Measurements from ENCODE around the gene USP17L15. TPM values are rescaled to one million over a fixed set of nuclear protein-coding genes. Genes with fewer than 3 reads are reported as not detected.
"Not testable (repeated sequence)": the region's sequence is repeated elsewhere in the genome, so short reads cannot be mapped to it uniquely, and the experiment has no call there.

USP17L15 gene
- polyA plus RNA-seq, 6 donors from 2014 or later: not detected

GRCh38 chr4:9271719-9272118, 37.5 kb downstream of the USP17L15 start:
- not testable (repeated sequence) for H3K36me3 Mint-ChIP-seq; ATAC-seq (ENCODE audit: low read depth in 2 of 2); H3K27ac Mint-ChIP-seq; H3K9me3 Mint-ChIP-seq; H3K4me3 Mint-ChIP-seq; H3K4me1 Mint-ChIP-seq; H3K27me3 Mint-ChIP-seq; DNase-seq

Other genes starting within 250 kb of the USP17L15 start
- gene FAM90A26, start 64.0 kb upstream of the USP17L15 start, polyA plus RNA-seq (ENCODE audit: low read depth in 6 of 6): not detected
- gene USP17L10, start 23.7 kb upstream of the USP17L15 start, polyA plus RNA-seq (ENCODE audit: low read depth in 6 of 6): not detected
- not detected for gene USP17L11, start 19.0 kb upstream of the USP17L15 start, polyA plus RNA-seq (ENCODE audit: low read depth in 6 of 6)
- not detected for gene USP17L12, start 14.2 kb upstream of the USP17L15 start, polyA plus RNA-seq (ENCODE audit: low read depth in 6 of 6)
- gene USP17L13, start 9.5 kb upstream of the USP17L15 start, polyA plus RNA-seq (ENCODE audit: low read depth in 6 of 6): not detected
- gene USP17L17, start 9.5 kb downstream of the USP17L15 start, polyA plus RNA-seq (ENCODE audit: low read depth in 6 of 6): not detected
- not detected for gene USP17L18, start 14.2 kb downstream of the USP17L15 start, polyA plus RNA-seq (ENCODE audit: low read depth in 6 of 6)
- not detected for gene USP17L19, start 19.0 kb downstream of the USP17L15 start, polyA plus RNA-seq (ENCODE audit: low read depth in 6 of 6)
- gene USP17L20, start 23.7 kb downstream of the USP17L15 start, polyA plus RNA-seq (ENCODE audit: low read depth in 6 of 6): not detected
- not detected for gene USP17L21, start 28.5 kb downstream of the USP17L15 start, polyA plus RNA-seq (ENCODE audit: low read depth in 6 of 6)
- not detected for gene USP17L22, start 33.2 kb downstream of the USP17L15 start, polyA plus RNA-seq (ENCODE audit: low read depth in 6 of 6)
- gene USP17L24, start 90.8 kb downstream of the USP17L15 start, polyA plus RNA-seq (ENCODE audit: low read depth in 6 of 6): not detected
- not detected for gene USP17L25, start 95.5 kb downstream of the USP17L15 start, polyA plus RNA-seq (ENCODE audit: low read depth in 6 of 6)
- gene USP17L26, start 100.3 kb downstream of the USP17L15 start, polyA plus RNA-seq (ENCODE audit: low read depth in 6 of 6): not detected
- not detected for gene USP17L5, start 105.0 kb downstream of the USP17L15 start, polyA plus RNA-seq (ENCODE audit: low read depth in 6 of 6)
- gene USP17L27, start 109.8 kb downstream of the USP17L15 start, polyA plus RNA-seq (ENCODE audit: low read depth in 6 of 6): not detected
- not detected for gene USP17L28, start 114.5 kb downstream of the USP17L15 start, polyA plus RNA-seq (ENCODE audit: low read depth in 6 of 6)
- gene USP17L29, start 119.3 kb downstream of the USP17L15 start, polyA plus RNA-seq (ENCODE audit: low read depth in 6 of 6): not detected
- not detected for gene USP17L30, start 128.7 kb downstream of the USP17L15 start, polyA plus RNA-seq (ENCODE audit: low read depth in 6 of 6)
- not detected for gene DEFB131A, start 210.0 kb downstream of the USP17L15 start, polyA plus RNA-seq (ENCODE audit: low read depth in 6 of 6)

Measured in naive B cell (primary cell).